OCI-M2 (cell line): ENCODE results near the gene RBMS1.

Experiments used
- DNase-seq: peaks from one replicate; lab custom pipeline; 2025; ENCODE audit not compliant: unreplicated experiment; lab: John Stamatoyannopoulos, UW

Gene RBMS1

GRCh38 chr2:160232905-160233475 lies 260.6 kb downstream of the RBMS1 start:
- DNase-seq = no peak

- DNase-seq = no peak
Measured at GRCh38 chr2:160229591-160229990, 264.0 kb downstream of the RBMS1 start.

GRCh38 chr2:160228141-160228917 lies 265.3 kb downstream of the RBMS1 start:
- DNase-seq = no peak

- DNase-seq = no peak
Measured at GRCh38 chr2:160227293-160227915, 266.2 kb downstream of the RBMS1 start.

GRCh38 chr2:160226367-160226766 lies 267.2 kb downstream of the RBMS1 start:
- no peak for DNase-seq

GRCh38 chr2:160225722-160226121 lies 267.9 kb downstream of the RBMS1 start:
- DNase-seq = no peak

GRCh38 chr2:160224507-160224906 lies 269.1 kb downstream of the RBMS1 start:
- no peak for DNase-seq

GRCh38 chr2:160224060-160224459 lies 269.5 kb downstream of the RBMS1 start:
- no peak for DNase-seq

GRCh38 chr2:160223560-160223959 lies 270.0 kb downstream of the RBMS1 start:
- DNase-seq = no peak

GRCh38 chr2:160222546-160223283 lies 270.9 kb downstream of the RBMS1 start:
- DNase-seq = no peak
